PC-3 (cell line): ENCODE results near the gene NPAS2. TPM values are rescaled to one million over a fixed set of nuclear protein-coding genes. Genes with fewer than 3 reads are reported as not detected.

Experiments
- ATAC-seq: fragments of 200-7000 bp; cut with Tn5 transposase; 2 replicates; pipeline ENCODE4 v1.9.1; 2020; ENCODE audit warnings: mild to moderate bottlenecking, moderate library complexity
- BruUV-seq: library from RNA; stranded (reverse); fragments of 400-500 nt; replicated peaks from 2 replicates; lab custom pipeline; 2021; lab: Mats Ljungman, UMichigan
- CTCF ChIA-PET: fragments of 300-600 bp; sonication (Branson Sonifier 250); formaldehyde crosslinking; loops from one replicate; lab custom pipeline; 2022; ENCODE audit warnings: antibody characterized with exemption; lab: Charles Lee
- POLR2A ChIA-PET: fragments of 300-600 bp; sonication (Branson Sonifier 250); formaldehyde crosslinking; loops from one replicate; lab custom pipeline; 2022; ENCODE audit warnings: antibody characterized with exemption; ENCODE audit not compliant: unreplicated experiment; lab: Charles Lee
- DNase-seq: peaks from one replicate; pipeline ENCODE4 v3.0.0-alpha.2; 2015
- H2AFZ ChIP-seq: fragments of 300-600 bp; sonication (generic); 2 replicates; pipeline ENCODE4 v1.6.0; 2016; ENCODE audit warnings: antibody characterized with exemption, low read length
- H3F3A ChIP-seq: fragments of 300-600 bp; sonication (generic); one replicate; pipeline ENCODE4 v1.6.0; 2017; ENCODE audit warnings: antibody characterized with exemption, low read length, control low read depth, mild to moderate bottlenecking; ENCODE audit not compliant: unreplicated experiment
- H3K27ac ChIP-seq: fragments of 300-600 bp; sonication (generic); 2 replicates; pipeline ENCODE4 v1.5.1; 2016; ENCODE audit warnings: mild to moderate bottlenecking, low read length
- H3K27me3 ChIP-seq: fragments of 300-600 bp; sonication (generic); 2 replicates; pipeline ENCODE4 v1.6.1; 2016; ENCODE audit warnings: low read length, mixed read lengths
- H3K36me3 ChIP-seq: fragments of 300-600 bp; sonication (generic); 2 replicates; pipeline ENCODE4 v1.6.1; 2016; ENCODE audit warnings: low read depth, mixed run types, low read length, mixed read lengths
- H3K4me1 ChIP-seq: fragments of 300-600 bp; sonication (generic); 2 replicates; pipeline ENCODE4 v1.5.1; 2016; ENCODE audit warnings: low read length; ENCODE audit not compliant: insufficient read depth
- H3K4me2 ChIP-seq: fragments of 300-600 bp; sonication (generic); 2 replicates; pipeline ENCODE4 v1.6.0; 2016; ENCODE audit warnings: low read length
- H3K4me3 ChIP-seq: fragments of 300-600 bp; sonication (generic); 2 replicates; pipeline ENCODE4 v1.5.1; 2016; ENCODE audit warnings: mild to moderate bottlenecking, low read length, mixed read lengths
- H3K79me2 ChIP-seq: fragments of 300-600 bp; sonication (generic); 2 replicates; pipeline ENCODE4 v1.6.1; 2017; ENCODE audit warnings: low read length, mixed read lengths
- H3K9ac ChIP-seq: fragments of 300-600 bp; sonication (generic); 2 replicates; pipeline ENCODE4 v1.6.0; 2016; ENCODE audit warnings: mild to moderate bottlenecking, low read length
- H3K9me2 ChIP-seq: fragments of 300-600 bp; sonication (generic); replicated peaks from 2 replicates; pipeline ENCODE4 v1.6.1; 2016; ENCODE audit warnings: mixed run types, low read length, mixed read lengths
- H3K9me3 ChIP-seq: fragments of 300-600 bp; sonication (generic); 2 replicates; pipeline ENCODE4 v1.6.1; 2016; ENCODE audit warnings: low read length, mixed read lengths
- H4K20me1 ChIP-seq: fragments of 300-600 bp; sonication (generic); 2 replicates; pipeline ENCODE4 v1.6.1; 2016; ENCODE audit warnings: low read length, mixed read lengths
- EZH2 ChIP-seq: fragments of 300-600 bp; sonication (generic); IDR thresholded peaks from one replicate; pipeline ENCODE4 v1.6.1; 2017; ENCODE audit warnings: antibody characterized with exemption, mild to moderate bottlenecking, low read length; ENCODE audit not compliant: unreplicated experiment
- EZH2phosphoT487 ChIP-seq: fragments of 300-600 bp; sonication (generic); IDR thresholded peaks from 2 replicates; pipeline ENCODE4 v1.6.1; 2018; ENCODE audit warnings: mild to moderate bottlenecking, antibody characterized with exemption, low read length, borderline replicate concordance
- intact Hi-C: fragments of 100-400 bp; cut with micrococcal nuclease; formaldehyde crosslinking; loops from 2 replicates; pipeline ENCODE4 v1.9.0; 2023
- total RNA-seq: library from RNA; depleted of rRNA; stranded (reverse); fragments of >200 nt; gene quantifications from 2 replicates; pipeline ENCODE4 v1.2.3, GENCODE V29; 2014
- TF ChIP-seq, protein P1 (sequence below): fragments of 300-600 bp; sonication (generic); conservative IDR thresholded peaks from 2 replicates; pipeline ENCODE4 v1.5.1; 2017; ENCODE audit warnings: antibody characterized with exemption, low read depth, mild to moderate bottlenecking, low read length

Gene NPAS2
- total RNA-seq, 1 experiment from 2014 or later: 55.4 TPM

DNA sequence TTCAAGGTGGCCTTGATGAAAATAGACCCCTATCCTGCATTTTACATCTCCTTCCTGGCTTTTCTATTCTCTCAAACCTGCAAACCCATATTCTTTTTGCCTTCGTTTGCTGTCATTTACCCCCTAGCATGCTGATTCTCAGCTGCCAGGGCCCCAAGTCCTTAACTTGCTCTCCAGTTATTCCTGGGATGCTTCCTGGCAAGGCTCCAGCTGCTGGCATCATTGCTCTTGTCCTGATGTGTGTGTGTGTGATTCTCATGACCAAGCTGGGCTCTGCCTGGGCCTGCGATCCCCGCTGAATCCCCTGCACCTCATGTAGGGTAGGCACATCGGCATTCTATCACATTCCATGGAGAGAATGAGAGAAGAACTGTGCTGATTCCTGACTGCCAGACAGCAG, 11.9 kb downstream of the NPAS2 start:
- Histone ChIP-seq H3K4me3 (no peak overlapping the region), H3K9ac (no peak overlapping the region), H3K27ac (no peak overlapping the region), H3F3A (no peaks in the 10 kb centered on the region), H3K27me3 (no peaks in the 10 kb centered on the region), H3K4me2 (no peak overlapping the region), H4K20me1 (peaks cover 79% of the 10 kb centered on the region), H3K9me3 (no peaks in the 10 kb centered on the region), H3K9me2 (no peaks in the 10 kb centered on the region), H2AFZ (no peak overlapping the region), H3K36me3 (peaks cover 29% of the 10 kb centered on the region), H3K4me1 (peaks cover 15% of the 10 kb centered on the region), H3K79me2 (peaks cover 99% of the 10 kb centered on the region)
- intact Hi-C loops: no loop called here
- no TSS peak for BruUV-seq
- no peak for TF ChIP-seq EZH2
- TF ChIP-seq EZH2phosphoT487: no peak
- TF ChIP-seq, protein P1, sequence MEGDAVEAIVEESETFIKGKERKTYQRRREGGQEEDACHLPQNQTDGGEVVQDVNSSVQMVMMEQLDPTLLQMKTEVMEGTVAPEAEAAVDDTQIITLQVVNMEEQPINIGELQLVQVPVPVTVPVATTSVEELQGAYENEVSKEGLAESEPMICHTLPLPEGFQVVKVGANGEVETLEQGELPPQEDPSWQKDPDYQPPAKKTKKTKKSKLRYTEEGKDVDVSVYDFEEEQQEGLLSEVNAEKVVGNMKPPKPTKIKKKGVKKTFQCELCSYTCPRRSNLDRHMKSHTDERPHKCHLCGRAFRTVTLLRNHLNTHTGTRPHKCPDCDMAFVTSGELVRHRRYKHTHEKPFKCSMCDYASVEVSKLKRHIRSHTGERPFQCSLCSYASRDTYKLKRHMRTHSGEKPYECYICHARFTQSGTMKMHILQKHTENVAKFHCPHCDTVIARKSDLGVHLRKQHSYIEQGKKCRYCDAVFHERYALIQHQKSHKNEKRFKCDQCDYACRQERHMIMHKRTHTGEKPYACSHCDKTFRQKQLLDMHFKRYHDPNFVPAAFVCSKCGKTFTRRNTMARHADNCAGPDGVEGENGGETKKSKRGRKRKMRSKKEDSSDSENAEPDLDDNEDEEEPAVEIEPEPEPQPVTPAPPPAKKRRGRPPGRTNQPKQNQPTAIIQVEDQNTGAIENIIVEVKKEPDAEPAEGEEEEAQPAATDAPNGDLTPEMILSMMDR: no peak
- ATAC-seq (no peak; the same call in 1 of the 2 replicates), DNase-seq (no peak)
- ChIA-PET CTCF (no interaction called here), POLR2A (no interaction called here)

DNA sequence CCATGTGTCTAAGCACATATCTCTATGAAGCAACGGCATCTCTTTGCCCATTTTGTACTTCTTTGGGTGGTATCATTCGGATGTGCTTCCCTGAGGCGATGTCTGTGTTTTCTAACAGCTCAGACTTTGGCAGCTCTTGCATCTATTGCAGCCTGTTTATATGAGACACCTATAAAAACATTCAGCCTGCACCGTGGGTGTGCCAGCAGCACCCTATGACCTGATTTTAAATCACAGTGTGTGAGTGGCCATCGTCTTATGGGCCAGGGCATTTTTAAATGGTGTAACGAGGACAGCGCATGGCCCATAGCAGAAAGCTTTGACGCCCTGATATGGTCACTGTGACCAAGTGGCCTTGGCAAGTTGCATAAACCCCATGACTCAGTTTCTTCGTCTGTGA, 12.9 kb downstream of the NPAS2 start:
- H3K9ac ChIP-seq: no peak overlapping the region
- peaks cover 99% of the 10 kb centered on the region for H3K79me2 ChIP-seq
- peaks cover 15% of the 10 kb centered on the region for H3K4me1 ChIP-seq
- no peak overlapping the region for H3K4me3 ChIP-seq
- H4K20me1 ChIP-seq: peaks cover 81% of the 10 kb centered on the region
- no peaks in the 10 kb centered on the region for H3K27me3 ChIP-seq
- no peak overlapping the region for H3K4me2 ChIP-seq
- peak; percentile 58 for ATAC-seq
- no peak overlapping the region for H3K27ac ChIP-seq
- ChIA-PET POLR2A (interaction anchor here (0.6 kb wide), 1 partner anchor 168 kb away, joined by 4 read pairs; no protein-coding TSS in a partner anchor), CTCF (no interaction called here)
- no peaks in the 10 kb centered on the region for H3F3A ChIP-seq
- DNase-seq: peak; percentile 26
- no peaks in the 10 kb centered on the region for H3K9me3 ChIP-seq
- intact Hi-C loops: no loop called here
- BruUV-seq: no TSS peak
- no peaks in the 10 kb centered on the region for H3K9me2 ChIP-seq
- H3K36me3 ChIP-seq: peaks cover 31% of the 10 kb centered on the region
- no peak overlapping the region for H2AFZ ChIP-seq
- TF ChIP-seq, protein P1: no peak
- TF ChIP-seq EZH2phosphoT487 (no peak), EZH2 (no peak)

DNA sequence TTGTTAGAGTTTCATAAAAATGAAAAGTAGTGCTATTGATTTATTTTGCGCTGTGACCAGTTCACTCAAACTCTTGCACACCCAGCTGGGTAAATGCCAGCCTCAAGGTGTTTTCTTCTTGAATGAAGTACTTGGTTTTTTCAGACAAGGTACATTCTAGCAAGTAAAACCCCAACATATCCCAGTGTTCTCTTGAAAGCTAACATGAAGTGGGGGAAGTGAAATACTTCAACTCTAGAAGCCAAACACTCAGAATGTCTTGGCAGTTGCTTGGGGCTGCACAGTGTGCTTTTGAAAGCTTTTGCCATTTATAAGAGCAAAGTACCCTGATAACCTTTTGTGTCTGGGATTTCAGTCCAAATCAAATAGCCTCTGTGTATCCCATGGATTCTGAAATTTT, 13.4 kb downstream of the NPAS2 start:
- Histone ChIP-seq H3K79me2 (peaks cover 99% of the 10 kb centered on the region), H4K20me1 (peaks cover 79% of the 10 kb centered on the region), H2AFZ (no peak overlapping the region), H3K9me2 (no peaks in the 10 kb centered on the region), H3K4me1 (peaks cover 15% of the 10 kb centered on the region), H3F3A (no peaks in the 10 kb centered on the region), H3K4me2 (no peak overlapping the region), H3K9me3 (no peaks in the 10 kb centered on the region), H3K4me3 (no peak overlapping the region), H3K27me3 (no peaks in the 10 kb centered on the region), H3K9ac (no peak overlapping the region), H3K36me3 (peaks cover 31% of the 10 kb centered on the region), H3K27ac (no peak overlapping the region)
- no peak for DNase-seq
- intact Hi-C loops: no loop called here
- ATAC-seq: no peak
- no peak for TF ChIP-seq EZH2phosphoT487
- TF ChIP-seq EZH2: no peak
- TF ChIP-seq, protein P1: no peak
- CTCF ChIA-PET: no interaction called here
- POLR2A ChIA-PET: no interaction called here
- BruUV-seq: no TSS peak
